ENCODE data around the gene ANO7. TPM values are rescaled to one million over a fixed set of nuclear protein-coding genes. Genes with fewer than 3 reads are reported as not detected.
"Not testable (repeated sequence)": the region's sequence is repeated elsewhere in the genome, so short reads cannot be mapped to it uniquely, and the experiment has no call there.

ANO7 gene
- total RNA-seq, 2 experiments from 2014 or later = 2.1 to 2.4 TPM

GRCh38 chr2:241193271-241193670 lies 4.8 kb downstream of the ANO7 start:
- Mint-ChIP-seq H3K27me3 (no peaks in the 10 kb centered on the region), H3K4me3 (no peak overlapping the region), H3K36me3 (ENCODE audit: low read depth) (no peaks in the 10 kb centered on the region), H3K4me1 (no peaks in the 10 kb centered on the region), H3K27ac (no peak overlapping the region), H3K9me3 (ENCODE audit: low read depth) (no peaks in the 10 kb centered on the region)
- ATAC-seq (no peak), DNase-seq (no peak)
- POLR2A ChIA-PET = no interaction called here
- CTCF ChIA-PET = no interaction called here
- intact Hi-C loops (cut with DNase I, micrococcal nuclease) = no loop called here

GRCh38 chr2:241194811-241195210 lies 6.3 kb downstream of the ANO7 start:
- POLR2A ChIA-PET = no interaction called here
- Mint-ChIP-seq H3K27ac (no peak overlapping the region), H3K36me3 (ENCODE audit: low read depth) (no peaks in the 10 kb centered on the region), H3K4me1 (no peaks in the 10 kb centered on the region), H3K27me3 (no peaks in the 10 kb centered on the region), H3K4me3 (no peak overlapping the region), H3K9me3 (ENCODE audit: low read depth) (no peaks in the 10 kb centered on the region)
- CTCF ChIA-PET = no interaction called here
- ATAC-seq (no peak), DNase-seq (no peak)
- intact Hi-C loops (cut with DNase I, micrococcal nuclease) = no loop called here

GRCh38 chr2:241195506-241196130 lies 7.1 kb downstream of the ANO7 start:
- Mint-ChIP-seq H3K36me3 (ENCODE audit: low read depth) (no peaks in the 10 kb centered on the region), H3K27me3 (no peaks in the 10 kb centered on the region), H3K4me3 (no peak overlapping the region), H3K27ac (no peak overlapping the region), H3K9me3 (ENCODE audit: low read depth) (no peaks in the 10 kb centered on the region), H3K4me1 (no peaks in the 10 kb centered on the region)
- intact Hi-C loops (cut with DNase I, micrococcal nuclease) = no loop called here
- CTCF ChIA-PET = no interaction called here
- POLR2A ChIA-PET = no interaction called here
- ATAC-seq = no peak
- peak; percentile 0 for DNase-seq

- H3K9me3 Mint-ChIP-seq (ENCODE audit: low read depth); ATAC-seq; H3K4me1 Mint-ChIP-seq; H3K36me3 Mint-ChIP-seq (ENCODE audit: low read depth); intact Hi-C loops (cut with DNase I, micrococcal nuclease); H3K4me3 Mint-ChIP-seq; H3K27ac Mint-ChIP-seq; DNase-seq; CTCF ChIA-PET; POLR2A ChIA-PET; H3K27me3 Mint-ChIP-seq: not testable (repeated sequence)
Measured at GRCh38 chr2:241197246-241197645, 8.8 kb downstream of the ANO7 start.

- no peak for ATAC-seq
- intact Hi-C loops (cut with DNase I, micrococcal nuclease) = no loop called here
- CTCF ChIA-PET = interaction anchor here (0.6 kb wide), 1 partner anchor 29 kb away, joined by 3 read pairs; no protein-coding TSS in a partner anchor
- H3K4me1 Mint-ChIP-seq = no peaks in the 10 kb centered on the region
- H3K9me3 Mint-ChIP-seq (ENCODE audit: low read depth) = no peaks in the 10 kb centered on the region
- no peaks in the 10 kb centered on the region for H3K36me3 Mint-ChIP-seq (ENCODE audit: low read depth)
- no peak for DNase-seq
- POLR2A ChIA-PET = no interaction called here
- H3K4me3 Mint-ChIP-seq = no peak overlapping the region
- no peak overlapping the region for H3K27ac Mint-ChIP-seq
- H3K27me3 Mint-ChIP-seq = no peaks in the 10 kb centered on the region
Measured at GRCh38 chr2:241197947-241198346, 9.5 kb downstream of the ANO7 start.

GRCh38 chr2:241198381-241199279 lies 10.2 kb downstream of the ANO7 start:
- no peaks in the 10 kb centered on the region for H3K36me3 Mint-ChIP-seq (ENCODE audit: low read depth)
- CTCF ChIA-PET = interaction anchor here (0.6 kb wide), 1 partner anchor 30 kb away, joined by 3 read pairs; no protein-coding TSS in a partner anchor
- no peaks in the 10 kb centered on the region for H3K9me3 Mint-ChIP-seq (ENCODE audit: low read depth)
- POLR2A ChIA-PET = no interaction called here
- DNase-seq (no peak), ATAC-seq (no peak)
- H3K4me3 Mint-ChIP-seq = no peak overlapping the region
- intact Hi-C loops (cut with DNase I, micrococcal nuclease) = no loop called here
- no peaks in the 10 kb centered on the region for H3K4me1 Mint-ChIP-seq
- no peak overlapping the region for H3K27ac Mint-ChIP-seq
- no peaks in the 10 kb centered on the region for H3K27me3 Mint-ChIP-seq

- no peak for DNase-seq
Measured at GRCh38 chr2:241199286-241199685, 10.8 kb downstream of the ANO7 start.

GRCh38 chr2:241199897-241200821 lies 11.7 kb downstream of the ANO7 start:
- Mint-ChIP-seq H3K9me3 (ENCODE audit: low read depth) (no peaks in the 10 kb centered on the region), H3K4me3 (no peak overlapping the region), H3K27me3 (no peaks in the 10 kb centered on the region), H3K36me3 (ENCODE audit: low read depth) (no peaks in the 10 kb centered on the region), H3K27ac (no peak overlapping the region), H3K4me1 (no peaks in the 10 kb centered on the region)
- intact Hi-C loops (cut with DNase I, micrococcal nuclease) = no loop called here
- ATAC-seq (no peak), DNase-seq (no peak)
- POLR2A ChIA-PET = no interaction called here
- CTCF ChIA-PET = interaction anchor here (0.6 kb wide), 1 partner anchor 12 kb away, joined by 3 read pairs; no protein-coding TSS in a partner anchor

More at GRCh38 chr2:241199286-241199685, 10.8 kb downstream of the ANO7 start:
- ChIA-PET CTCF (no interaction called here), POLR2A (no interaction called here)
- intact Hi-C loops (cut with DNase I, micrococcal nuclease) = no loop called here
- no peaks in the 10 kb centered on the region for H3K27me3 Mint-ChIP-seq
- ATAC-seq = no peak
- H3K4me1 Mint-ChIP-seq = no peaks in the 10 kb centered on the region
- no peaks in the 10 kb centered on the region for H3K9me3 Mint-ChIP-seq (ENCODE audit: low read depth)
- H3K4me3 Mint-ChIP-seq = no peak overlapping the region
- H3K36me3 Mint-ChIP-seq (ENCODE audit: low read depth) = no peaks in the 10 kb centered on the region
- H3K27ac Mint-ChIP-seq = no peak overlapping the region

GRCh38 chr2:241200822-241201395 lies 12.4 kb downstream of the ANO7 start:
- CTCF ChIA-PET = interaction anchor here (0.6 kb wide), 1 partner anchor 13 kb away, joined by 3 read pairs; no protein-coding TSS in a partner anchor
- POLR2A ChIA-PET = no interaction called here
- no peaks in the 10 kb centered on the region for H3K27me3 Mint-ChIP-seq
- DNase-seq (no peak), ATAC-seq (no peak)
- intact Hi-C loops (cut with DNase I, micrococcal nuclease) = no loop called here
- no peaks in the 10 kb centered on the region for H3K4me1 Mint-ChIP-seq
- H3K4me3 Mint-ChIP-seq = no peak overlapping the region
- no peaks in the 10 kb centered on the region for H3K36me3 Mint-ChIP-seq (ENCODE audit: low read depth)
- H3K27ac Mint-ChIP-seq = no peak overlapping the region
- no peaks in the 10 kb centered on the region for H3K9me3 Mint-ChIP-seq (ENCODE audit: low read depth)

- no peak for ATAC-seq
- Mint-ChIP-seq H3K27ac (no peak overlapping the region), H3K27me3 (no peaks in the 10 kb centered on the region), H3K9me3 (ENCODE audit: low read depth) (no peaks in the 10 kb centered on the region), H3K4me3 (no peak overlapping the region), H3K4me1 (no peaks in the 10 kb centered on the region), H3K36me3 (ENCODE audit: low read depth) (no peaks in the 10 kb centered on the region)
- intact Hi-C loops (cut with DNase I, micrococcal nuclease) = no loop called here
- no peak for DNase-seq
- ChIA-PET POLR2A (no interaction called here), CTCF (no interaction called here)
Measured at GRCh38 chr2:241201445-241202267, 13.2 kb downstream of the ANO7 start.

- no peaks in the 10 kb centered on the region for H3K27me3 Mint-ChIP-seq
- ATAC-seq = no peak
- CTCF ChIA-PET = no interaction called here
Measured at GRCh38 chr2:241202268-241202585, 13.8 kb downstream of the ANO7 start.

More at GRCh38 chr2:241202268-241202585, 13.8 kb downstream of the ANO7 start:
- H3K4me1 Mint-ChIP-seq = no peaks in the 10 kb centered on the region
- H3K9me3 Mint-ChIP-seq (ENCODE audit: low read depth) = no peaks in the 10 kb centered on the region
- no peaks in the 10 kb centered on the region for H3K36me3 Mint-ChIP-seq (ENCODE audit: low read depth)
- no peak for DNase-seq
- H3K27ac Mint-ChIP-seq = no peak overlapping the region
- POLR2A ChIA-PET = no interaction called here
- H3K4me3 Mint-ChIP-seq = no peak overlapping the region
- intact Hi-C loops (cut with DNase I, micrococcal nuclease) = no loop called here
